ENCODE data around the gene FOXK1.

DNA sequence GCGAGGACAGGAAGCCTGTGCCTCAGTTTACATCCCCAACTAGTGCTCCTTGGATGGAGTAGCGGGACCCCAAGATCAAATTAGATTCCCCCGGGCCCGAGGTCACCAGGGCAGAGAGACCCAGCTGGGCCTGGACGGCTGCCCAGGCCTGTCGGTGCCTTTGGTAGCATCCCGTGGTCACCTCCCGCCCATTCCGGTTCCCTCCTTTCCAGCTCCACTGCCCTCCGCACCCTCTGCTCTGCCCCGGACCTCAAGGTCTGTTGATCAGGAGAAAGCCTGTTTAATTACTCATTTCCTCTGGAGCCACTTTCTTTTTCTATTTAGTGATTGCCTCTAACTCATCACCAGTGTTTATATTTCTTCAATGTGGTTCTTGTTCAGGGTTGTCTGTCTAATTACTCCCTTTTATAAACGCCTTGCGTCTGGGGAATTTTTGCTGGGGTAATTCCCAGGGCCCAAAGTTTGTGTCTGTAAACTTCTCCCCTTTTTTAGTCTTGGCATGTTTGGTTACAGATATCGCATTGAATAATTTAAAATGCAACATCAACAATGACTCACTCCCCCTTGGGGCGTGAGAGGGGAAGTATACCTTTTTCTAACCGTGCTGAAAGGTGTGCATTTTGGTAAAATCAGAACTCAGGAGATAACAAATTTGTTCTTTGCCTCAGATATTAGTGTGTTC is 1.9 kb downstream of the FOXK1 start:
- peak in 2 of 3 donors; percentile 25 to 39 for TF ChIP-seq POLR2AphosphoS5 (IDR thresholded peaks at IDR 0.05)
- TF ChIP-seq, protein P1, sequence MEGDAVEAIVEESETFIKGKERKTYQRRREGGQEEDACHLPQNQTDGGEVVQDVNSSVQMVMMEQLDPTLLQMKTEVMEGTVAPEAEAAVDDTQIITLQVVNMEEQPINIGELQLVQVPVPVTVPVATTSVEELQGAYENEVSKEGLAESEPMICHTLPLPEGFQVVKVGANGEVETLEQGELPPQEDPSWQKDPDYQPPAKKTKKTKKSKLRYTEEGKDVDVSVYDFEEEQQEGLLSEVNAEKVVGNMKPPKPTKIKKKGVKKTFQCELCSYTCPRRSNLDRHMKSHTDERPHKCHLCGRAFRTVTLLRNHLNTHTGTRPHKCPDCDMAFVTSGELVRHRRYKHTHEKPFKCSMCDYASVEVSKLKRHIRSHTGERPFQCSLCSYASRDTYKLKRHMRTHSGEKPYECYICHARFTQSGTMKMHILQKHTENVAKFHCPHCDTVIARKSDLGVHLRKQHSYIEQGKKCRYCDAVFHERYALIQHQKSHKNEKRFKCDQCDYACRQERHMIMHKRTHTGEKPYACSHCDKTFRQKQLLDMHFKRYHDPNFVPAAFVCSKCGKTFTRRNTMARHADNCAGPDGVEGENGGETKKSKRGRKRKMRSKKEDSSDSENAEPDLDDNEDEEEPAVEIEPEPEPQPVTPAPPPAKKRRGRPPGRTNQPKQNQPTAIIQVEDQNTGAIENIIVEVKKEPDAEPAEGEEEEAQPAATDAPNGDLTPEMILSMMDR (IDR thresholded peaks at IDR 0.05), result peak; percentile 18 to 44 (median 26)
- peak; percentile 16 for TF ChIP-seq POLR2A (IDR thresholded peaks at IDR 0.05)

Measured in transverse colon (tissue), 4 donors.